Fibroblast of skin of right quadriceps (primary cell): ENCODE results near the gene PPHLN1.

Experiments
- DNase-seq: peaks from one replicate; pipeline ENCODE4 v3.0.0-alpha.2; 2013

The PPHLN1 gene

GRCh38 chr12:42484996-42485395 lies 159.0 kb downstream of the PPHLN1 start:
- DNase-seq, result no peak

DNA sequence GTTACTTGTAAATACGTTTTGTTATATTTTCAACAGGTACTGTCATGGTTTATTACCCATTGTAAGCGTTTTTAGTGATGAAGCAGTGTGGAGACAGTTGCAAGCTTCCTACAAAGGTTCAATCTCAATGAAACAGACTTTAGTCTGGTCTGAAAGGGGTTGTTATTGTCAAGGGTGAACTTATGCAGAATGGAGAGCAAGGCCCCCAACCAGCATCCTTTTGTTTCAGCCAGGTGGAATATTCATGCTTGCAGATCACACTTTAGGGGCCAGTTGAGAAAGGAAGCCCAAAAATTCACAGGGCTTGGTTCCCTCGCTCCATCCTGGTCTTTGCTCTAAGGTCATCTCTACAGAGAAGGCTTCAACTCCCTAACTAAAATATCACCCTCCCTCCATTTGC lies 159.9 kb downstream of the PPHLN1 start:
- no peak for DNase-seq

GRCh38 chr12:42486407-42486806 lies 160.4 kb downstream of the PPHLN1 start:
- DNase-seq, result no peak

GRCh38 chr12:42490261-42490842 lies 164.4 kb downstream of the PPHLN1 start:
- no peak for DNase-seq
